GM12801 (cell line): ENCODE measurements around the gene CNNM4.

Experiments used
- TF ChIP-seq, protein P1 (sequence below): IDR thresholded peaks from one replicate; pipeline ENCODE4 v1.5.1; 2011; ENCODE audit warnings: control low read depth; ENCODE audit not compliant: insufficient read length; ENCODE audit errors: extremely low read depth

The CNNM4 gene

DNA sequence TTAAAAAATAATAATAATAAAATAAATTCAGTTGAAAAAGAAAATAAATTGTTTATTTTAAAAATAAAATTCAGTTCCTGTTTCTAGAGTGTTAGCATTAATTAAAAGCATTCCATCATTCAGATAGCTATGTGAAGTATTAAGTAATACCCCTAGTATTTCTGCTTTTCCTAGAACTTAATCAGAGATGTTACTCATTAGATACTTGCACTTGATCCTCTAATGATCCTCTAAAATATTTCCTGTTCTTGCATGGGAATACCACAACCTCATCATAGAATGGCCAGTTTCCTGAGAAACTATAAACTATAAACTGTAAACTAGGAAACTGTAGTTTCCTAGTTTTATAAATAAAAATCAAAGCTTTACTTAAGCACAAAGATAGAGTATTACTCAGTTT is 44.3 kb downstream of the CNNM4 start:
- TF ChIP-seq, protein P1, sequence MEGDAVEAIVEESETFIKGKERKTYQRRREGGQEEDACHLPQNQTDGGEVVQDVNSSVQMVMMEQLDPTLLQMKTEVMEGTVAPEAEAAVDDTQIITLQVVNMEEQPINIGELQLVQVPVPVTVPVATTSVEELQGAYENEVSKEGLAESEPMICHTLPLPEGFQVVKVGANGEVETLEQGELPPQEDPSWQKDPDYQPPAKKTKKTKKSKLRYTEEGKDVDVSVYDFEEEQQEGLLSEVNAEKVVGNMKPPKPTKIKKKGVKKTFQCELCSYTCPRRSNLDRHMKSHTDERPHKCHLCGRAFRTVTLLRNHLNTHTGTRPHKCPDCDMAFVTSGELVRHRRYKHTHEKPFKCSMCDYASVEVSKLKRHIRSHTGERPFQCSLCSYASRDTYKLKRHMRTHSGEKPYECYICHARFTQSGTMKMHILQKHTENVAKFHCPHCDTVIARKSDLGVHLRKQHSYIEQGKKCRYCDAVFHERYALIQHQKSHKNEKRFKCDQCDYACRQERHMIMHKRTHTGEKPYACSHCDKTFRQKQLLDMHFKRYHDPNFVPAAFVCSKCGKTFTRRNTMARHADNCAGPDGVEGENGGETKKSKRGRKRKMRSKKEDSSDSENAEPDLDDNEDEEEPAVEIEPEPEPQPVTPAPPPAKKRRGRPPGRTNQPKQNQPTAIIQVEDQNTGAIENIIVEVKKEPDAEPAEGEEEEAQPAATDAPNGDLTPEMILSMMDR = no peak

DNA sequence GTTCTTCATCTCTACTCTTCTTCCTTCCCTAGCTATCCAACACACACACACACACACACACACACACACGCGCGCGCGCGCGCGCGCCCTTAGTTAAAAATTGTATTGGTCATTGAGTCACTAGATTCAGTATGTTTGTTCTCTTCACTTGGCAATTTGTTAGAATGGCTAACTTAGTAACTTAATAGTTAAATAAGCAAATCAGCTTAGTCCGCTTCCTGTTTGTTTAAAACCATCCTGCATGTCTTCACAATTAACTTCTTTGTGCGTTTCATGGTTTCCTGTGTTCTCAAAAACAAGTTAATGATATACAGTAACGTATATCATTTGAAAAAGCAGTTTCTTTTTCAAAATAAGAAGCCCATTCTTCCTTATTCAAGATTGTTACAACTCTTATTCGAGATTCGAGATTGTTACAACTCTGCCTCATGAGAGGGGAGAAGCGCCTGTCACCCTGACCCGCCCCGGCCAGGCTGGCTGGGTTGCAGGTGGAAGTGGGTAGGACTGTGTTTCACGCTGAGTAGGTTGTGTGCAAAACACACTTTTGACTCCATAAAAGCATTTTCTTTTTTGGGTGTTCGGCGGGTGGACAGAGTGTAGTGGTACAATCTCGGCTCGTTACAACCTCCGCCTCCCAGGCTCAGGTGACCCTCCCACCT is 45.9 kb downstream of the CNNM4 start:
- TF ChIP-seq, protein P1 = no peak

DNA sequence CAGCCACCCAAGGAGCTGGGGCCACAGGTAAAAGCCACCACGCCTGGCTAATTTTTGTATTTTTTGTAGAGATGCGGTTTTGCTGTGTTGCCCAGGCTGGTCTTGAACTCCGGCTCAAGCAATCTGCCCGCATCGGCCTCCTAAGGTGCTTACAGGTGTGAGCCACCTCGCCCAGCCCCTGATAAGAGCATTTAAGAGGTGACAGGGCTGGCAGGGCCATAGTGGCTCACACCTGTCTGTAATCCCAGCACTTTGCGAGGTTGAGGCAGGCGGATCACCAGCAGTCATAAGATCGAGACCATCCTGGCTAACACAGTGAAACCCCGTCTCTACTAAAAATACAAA is 46.4 kb downstream of the CNNM4 start:
- TF ChIP-seq, protein P1 = no peak

DNA sequence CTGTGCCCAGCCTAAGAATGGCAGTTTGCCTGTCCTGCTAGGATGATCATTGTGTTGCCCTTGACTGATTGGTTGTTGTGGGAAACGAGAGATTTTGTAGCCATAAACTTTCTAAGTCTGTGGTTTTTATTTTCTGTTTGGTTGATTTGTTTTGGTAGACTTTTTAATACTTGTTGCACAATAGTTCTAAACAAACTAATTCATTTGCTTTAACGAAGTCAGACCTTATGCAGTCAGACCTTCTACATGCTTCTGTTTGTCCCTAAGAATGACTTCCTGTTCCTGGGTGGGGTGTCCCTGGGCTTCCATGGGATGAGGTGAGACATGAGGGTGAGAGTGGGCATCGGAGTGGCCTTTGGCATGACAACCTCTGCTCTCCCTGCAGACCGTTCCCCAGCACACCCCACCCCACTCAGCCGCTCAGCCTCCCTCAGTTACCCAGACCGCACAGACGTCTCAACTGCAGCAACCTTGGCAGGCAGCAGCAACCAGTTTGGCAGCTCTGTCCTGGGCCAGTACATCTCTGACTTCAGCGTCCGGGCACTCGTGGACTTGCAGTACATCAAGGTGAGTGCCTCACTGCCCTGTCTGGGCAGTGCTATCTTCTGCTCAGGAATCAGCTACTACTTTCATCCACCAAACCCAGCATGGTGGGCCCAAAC is 47.6 kb downstream of the CNNM4 start:
- TF ChIP-seq, protein P1 = no peak

DNA sequence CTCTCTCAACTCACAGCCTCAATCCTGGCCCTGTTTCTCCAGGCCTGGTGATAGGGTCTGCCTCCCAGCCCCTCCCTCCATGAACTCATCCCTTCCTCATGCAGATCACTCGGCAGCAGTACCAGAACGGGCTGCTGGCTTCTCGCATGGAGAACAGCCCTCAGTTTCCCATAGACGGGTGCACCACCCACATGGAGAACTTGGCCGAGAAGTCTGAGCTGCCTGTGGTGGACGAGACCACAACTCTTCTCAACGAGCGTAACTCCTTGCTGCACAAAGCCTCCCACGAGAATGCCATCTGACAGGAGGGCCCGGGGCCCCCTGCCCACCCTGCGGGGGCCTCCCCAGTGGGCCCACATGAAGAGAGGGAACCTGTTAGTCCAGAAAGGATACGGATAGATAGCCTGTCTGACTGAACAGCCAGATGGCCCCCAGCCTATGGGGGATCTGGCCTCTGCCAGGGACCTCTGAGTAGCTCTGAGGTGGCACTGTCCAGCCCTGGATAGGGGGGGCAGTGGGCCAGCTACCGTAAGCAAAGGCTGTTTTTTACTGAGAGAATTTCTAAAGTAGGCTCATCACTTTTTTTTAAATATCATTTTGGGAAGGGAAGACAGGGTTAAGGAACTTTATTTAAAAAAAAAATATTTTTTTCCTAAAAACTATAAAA is 48.6 kb downstream of the CNNM4 start:
- TF ChIP-seq, protein P1 = no peak

DNA sequence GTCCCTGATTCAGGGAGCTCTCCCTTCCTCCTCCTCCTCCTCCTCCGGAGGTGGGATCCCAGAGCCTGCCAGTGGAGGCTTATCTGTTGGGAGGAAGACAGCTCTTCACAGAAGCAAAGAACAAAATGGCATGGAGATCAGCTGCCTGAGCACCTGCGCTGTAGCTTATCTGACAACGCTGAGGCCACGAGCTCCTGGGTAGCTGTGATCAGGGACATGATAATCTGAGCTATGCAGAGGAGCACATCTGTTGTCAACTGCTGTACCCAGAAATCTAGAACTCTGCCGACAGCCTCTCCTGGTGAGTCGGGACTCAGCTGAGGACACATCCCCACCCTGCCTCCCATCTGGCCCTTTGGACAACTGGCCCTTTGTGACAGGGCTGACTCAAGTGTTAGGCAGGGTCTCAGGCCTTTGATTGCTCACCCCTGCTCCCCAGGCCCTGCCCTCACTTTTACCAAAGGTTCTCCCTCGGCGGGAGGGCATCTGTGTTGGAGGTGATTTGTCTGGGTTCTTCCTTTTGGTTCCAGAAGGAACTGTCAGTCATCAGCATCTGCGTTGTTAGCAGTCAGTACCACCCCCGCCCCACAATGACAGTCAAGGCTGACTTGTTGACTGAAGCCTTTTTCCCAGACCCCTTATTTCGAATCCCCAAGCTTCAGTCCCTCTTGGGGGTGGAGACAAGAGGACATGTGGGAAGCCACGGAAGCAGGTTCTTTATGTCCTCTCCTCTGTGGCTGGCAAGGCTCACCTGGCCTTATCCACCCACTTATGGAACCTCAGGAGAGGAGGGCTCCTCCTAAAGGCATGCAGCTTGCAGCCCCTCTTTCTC is 49.5 kb downstream of the CNNM4 start:
- TF ChIP-seq, protein P1 = no peak

DNA sequence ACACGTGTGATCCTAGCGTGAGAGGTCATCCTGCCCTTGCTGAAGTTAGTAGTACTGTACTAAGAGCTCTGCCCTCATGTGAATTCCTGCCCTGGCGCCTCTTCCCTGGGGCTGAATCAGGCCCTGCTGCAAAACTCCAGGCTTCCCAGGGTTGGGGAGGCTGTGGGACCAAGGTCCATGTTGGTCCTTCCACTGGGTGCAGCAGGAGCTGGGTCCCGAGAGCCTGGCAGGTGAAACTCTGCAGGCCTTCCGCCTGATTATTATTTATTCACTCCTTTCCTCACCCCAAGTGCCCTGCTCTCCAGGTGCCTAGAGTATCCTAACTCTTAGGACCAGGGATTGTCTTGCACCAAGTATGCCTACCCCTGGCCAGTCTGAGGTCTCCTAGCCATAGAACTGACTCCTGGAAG is 50.1 kb downstream of the CNNM4 start:
- TF ChIP-seq, protein P1 = no peak
